HG02870 (cell line): ENCODE measurements around the gene ITPA.
A peak's percentile ranks its signal among the peaks of the same experiment; 100 is the strongest.
"Not testable (repeated sequence)": the region's sequence is repeated elsewhere in the genome, so short reads cannot be mapped to it uniquely, and the experiment has no call there.

Experiments used
- ATAC-seq: cut with Tn5 transposase; IDR thresholded peaks from one replicate; pipeline ENCODE4 v1.9.1; 2021; ENCODE audit warnings: mild to moderate bottlenecking, moderate library complexity; ENCODE audit not compliant: unreplicated experiment

ITPA gene

GRCh38 chr20:3172933-3173609, 36.2 kb upstream of the ITPA start, which contains the start of gene LZTS3:
Gene LZTS3, minus strand, starts transcription at chr20:3173549. Its CDS starts 6,386 bp downstream, at chr20:3167163.
- ATAC-seq: peak; percentile 83

- peak; percentile 4 for ATAC-seq
Observed at GRCh38 chr20:3173610-3174441, 35.5 kb upstream of the ITPA start.

- no peak for ATAC-seq
Observed at GRCh38 chr20:3174442-3175261, 34.6 kb upstream of the ITPA start.

- ATAC-seq: no peak
Observed at GRCh38 chr20:3175270-3175669, 34.0 kb upstream of the ITPA start.

GRCh38 chr20:3177746-3178485, 31.4 kb upstream of the ITPA start:
- no peak for ATAC-seq

GRCh38 chr20:3180319-3180718, 29.0 kb upstream of the ITPA start:
- no peak for ATAC-seq

GRCh38 chr20:3181270-3181669, 28.0 kb upstream of the ITPA start:
- ATAC-seq: no peak

GRCh38 chr20:3182429-3182828, 26.9 kb upstream of the ITPA start:
- ATAC-seq: not testable (repeated sequence)

GRCh38 chr20:3183896-3184612, 25.2 kb upstream of the ITPA start:
- no peak for ATAC-seq

GRCh38 chr20:3187861-3188260, 21.4 kb upstream of the ITPA start:
- ATAC-seq: not testable (repeated sequence)

- no peak for ATAC-seq
Observed at GRCh38 chr20:3188823-3189413, 20.4 kb upstream of the ITPA start.

- no peak for ATAC-seq
Observed at GRCh38 chr20:3189561-3190131, 19.7 kb upstream of the ITPA start.

GRCh38 chr20:3190681-3191111, 18.6 kb upstream of the ITPA start:
- no peak for ATAC-seq

GRCh38 chr20:3192226-3193015, 16.9 kb upstream of the ITPA start:
- no peak for ATAC-seq

GRCh38 chr20:3193806-3194616, 15.3 kb upstream of the ITPA start:
- no peak for ATAC-seq

- no peak for ATAC-seq
Observed at GRCh38 chr20:3194617-3195280, 14.5 kb upstream of the ITPA start.

- no peak for ATAC-seq
Observed at GRCh38 chr20:3195590-3196237, 13.6 kb upstream of the ITPA start.
